Loucy (cell line): ENCODE results near the gene PRR30.

Source experiments
- EZH2phosphoT487 ChIP-seq: fragments of 200-600 bp; IDR thresholded peaks from 2 replicates; pipeline ENCODE4 v1.6.1; 2018; ENCODE audit warnings: antibody characterized with exemption, mild to moderate bottlenecking, moderate library complexity, borderline replicate concordance
- TF ChIP-seq, protein P1 (sequence below): fragments of 200-600 bp; sonication (generic); conservative IDR thresholded peaks from 2 replicates; pipeline ENCODE4 v1.5.1; 2014; ENCODE audit warnings: mild to moderate bottlenecking, antibody characterized with exemption, low read length

DNA sequence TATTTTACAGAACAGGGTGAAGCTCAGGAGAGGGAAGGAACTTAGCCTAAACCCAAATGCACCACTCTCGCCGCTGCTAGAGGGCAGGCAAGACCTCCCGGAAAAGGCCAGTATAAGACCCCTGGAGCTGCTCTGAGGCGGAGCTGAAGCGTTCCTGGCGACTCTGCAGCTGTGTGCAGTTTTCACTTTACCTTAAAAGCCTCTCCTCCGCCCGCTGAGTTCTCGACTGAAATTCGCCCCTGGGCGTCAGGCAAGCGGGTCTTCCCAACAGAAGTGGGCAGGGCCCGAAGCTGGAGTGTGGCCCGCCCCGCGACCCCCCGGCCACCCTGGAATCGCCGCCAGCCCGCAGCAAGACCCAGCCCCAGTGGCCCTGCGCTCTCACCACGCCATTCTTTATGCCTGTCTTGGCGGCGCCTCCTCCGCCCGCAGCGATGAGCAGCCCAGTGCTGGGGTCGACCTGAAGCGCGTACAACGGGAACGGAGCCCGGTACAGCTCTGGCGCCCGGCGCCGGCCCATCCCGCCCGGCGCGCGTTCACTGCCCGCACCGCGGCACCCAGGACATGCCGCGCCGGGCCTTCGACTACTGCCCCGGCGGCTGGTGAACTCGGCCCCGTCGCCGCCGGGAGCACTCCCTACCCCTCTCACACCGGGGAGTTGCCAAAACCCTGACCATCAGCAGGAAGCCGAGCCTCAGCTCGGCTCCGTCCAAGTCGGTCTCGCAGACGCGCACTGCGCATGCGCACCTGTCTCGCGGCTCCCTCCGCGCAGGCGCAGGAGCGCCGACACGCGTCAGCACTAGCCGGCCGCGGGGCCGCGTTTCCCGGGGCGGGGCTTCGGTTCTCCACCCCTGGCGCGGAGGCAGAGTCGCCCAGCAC lies 5.1 kb downstream of the PRR30 start, which contains the start of gene PREB:
- TF ChIP-seq, protein P1, sequence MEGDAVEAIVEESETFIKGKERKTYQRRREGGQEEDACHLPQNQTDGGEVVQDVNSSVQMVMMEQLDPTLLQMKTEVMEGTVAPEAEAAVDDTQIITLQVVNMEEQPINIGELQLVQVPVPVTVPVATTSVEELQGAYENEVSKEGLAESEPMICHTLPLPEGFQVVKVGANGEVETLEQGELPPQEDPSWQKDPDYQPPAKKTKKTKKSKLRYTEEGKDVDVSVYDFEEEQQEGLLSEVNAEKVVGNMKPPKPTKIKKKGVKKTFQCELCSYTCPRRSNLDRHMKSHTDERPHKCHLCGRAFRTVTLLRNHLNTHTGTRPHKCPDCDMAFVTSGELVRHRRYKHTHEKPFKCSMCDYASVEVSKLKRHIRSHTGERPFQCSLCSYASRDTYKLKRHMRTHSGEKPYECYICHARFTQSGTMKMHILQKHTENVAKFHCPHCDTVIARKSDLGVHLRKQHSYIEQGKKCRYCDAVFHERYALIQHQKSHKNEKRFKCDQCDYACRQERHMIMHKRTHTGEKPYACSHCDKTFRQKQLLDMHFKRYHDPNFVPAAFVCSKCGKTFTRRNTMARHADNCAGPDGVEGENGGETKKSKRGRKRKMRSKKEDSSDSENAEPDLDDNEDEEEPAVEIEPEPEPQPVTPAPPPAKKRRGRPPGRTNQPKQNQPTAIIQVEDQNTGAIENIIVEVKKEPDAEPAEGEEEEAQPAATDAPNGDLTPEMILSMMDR: peak; percentile 47
- no peak for TF ChIP-seq EZH2phosphoT487
